ENCODE data around the gene PROP1.
"Not testable (repeated sequence)": the region's sequence is repeated elsewhere in the genome, so short reads cannot be mapped to it uniquely, and the experiment has no call there.

Gene PROP1

GRCh38 chr5:177982072-177982727 is 13.8 kb downstream of the PROP1 start:
- peak; percentile 54 for DNase-seq (ENCODE audit: low spot score)

- DNase-seq (ENCODE audit: low spot score), result peak; percentile 24
These were observed 14.6 kb downstream of the PROP1 start for GRCh38 chr5:177981296-177982071.

GRCh38 chr5:177980743-177981151 is 15.3 kb downstream of the PROP1 start:
- DNase-seq (ENCODE audit: low spot score), result peak; percentile 32

DNA sequence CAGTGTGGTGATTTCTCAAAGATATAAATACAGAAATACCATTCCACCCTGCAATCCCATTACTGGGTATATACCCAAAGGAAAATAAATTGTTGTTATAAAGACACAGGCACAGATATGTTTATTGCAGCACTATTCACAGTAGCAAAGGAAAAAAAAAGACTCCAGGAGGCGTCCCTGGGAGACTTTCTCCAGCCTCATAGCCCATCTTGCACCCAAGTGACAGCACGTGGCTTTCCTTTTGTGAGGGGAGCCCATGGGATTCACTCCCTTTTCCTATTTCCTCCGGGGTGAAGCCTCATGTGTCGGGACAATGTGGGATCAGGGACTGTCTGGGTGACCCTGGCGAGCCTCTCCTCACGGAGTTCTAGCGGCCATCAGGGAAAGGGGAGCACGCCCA is 18.4 kb downstream of the PROP1 start:
- not testable (repeated sequence) for DNase-seq (ENCODE audit: low spot score)

DNA sequence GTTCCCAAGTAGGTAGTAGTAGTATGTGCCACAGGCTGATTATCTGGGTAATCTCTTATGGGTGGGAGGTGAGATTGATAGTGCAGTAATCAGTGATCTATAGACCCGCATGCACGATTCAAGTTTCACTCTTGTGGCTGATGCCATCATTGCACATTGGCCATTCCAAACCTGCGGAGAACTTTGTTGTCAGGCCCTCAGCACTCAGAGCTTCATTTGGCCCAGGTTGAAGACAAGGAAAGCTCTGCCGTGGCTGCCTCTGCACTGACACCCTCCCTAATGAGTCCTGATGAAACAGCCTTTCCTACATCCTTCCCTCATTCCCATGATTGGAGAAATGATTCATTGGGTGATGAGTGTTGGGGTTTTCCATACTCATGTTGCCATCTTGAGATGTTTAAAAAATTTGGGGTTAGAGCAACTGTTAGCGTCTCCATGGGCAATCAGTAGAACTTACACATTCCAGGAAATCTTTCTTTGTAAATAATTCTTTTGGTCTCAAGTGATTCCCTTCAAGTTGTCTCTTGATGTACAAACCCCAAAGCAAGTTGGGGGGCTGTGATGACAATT is 22.9 kb downstream of the PROP1 start:
- DNase-seq (ENCODE audit: low spot score), result no peak

- DNase-seq (ENCODE audit: low spot score), result no peak
These were observed 23.4 kb downstream of the PROP1 start for GRCh38 chr5:177972613-177973012.

GRCh38 chr5:177972014-177972413 is 24.0 kb downstream of the PROP1 start:
- DNase-seq (ENCODE audit: low spot score), result not testable (repeated sequence)

GRCh38 chr5:177968661-177969211 is 27.3 kb downstream of the PROP1 start:
- DNase-seq (ENCODE audit: low spot score), result no peak

DNA sequence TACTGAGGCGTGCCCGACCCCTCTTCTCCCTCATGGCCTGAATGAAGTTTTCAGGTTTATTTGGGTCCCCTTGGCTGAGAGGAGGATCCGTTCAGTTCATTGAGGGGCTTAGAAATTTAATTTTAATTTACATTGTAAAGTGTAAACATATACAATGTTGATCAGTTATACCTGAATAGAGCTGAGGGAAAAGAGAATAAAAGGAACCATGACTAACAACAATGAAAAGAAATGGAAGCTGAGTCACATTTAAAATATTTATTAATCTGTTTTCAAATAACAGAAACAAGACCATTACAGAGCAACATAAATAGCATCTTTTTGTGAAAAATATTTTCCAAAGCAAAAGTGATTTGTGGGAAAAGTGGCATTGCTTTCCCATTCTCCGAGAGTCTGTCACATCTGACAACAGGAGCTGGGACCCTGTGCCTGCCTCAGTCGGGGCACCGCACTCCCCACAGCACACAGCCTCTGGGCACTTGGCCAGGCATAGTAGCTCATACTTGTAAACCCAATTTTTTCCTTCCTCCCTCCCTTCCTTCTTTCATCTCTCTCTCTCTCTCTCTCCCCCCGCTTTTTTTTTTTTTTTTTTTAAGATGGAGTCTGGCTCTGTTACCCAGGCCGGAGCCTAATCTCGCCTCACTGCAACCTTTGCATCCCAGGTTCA is 28.7 kb downstream of the PROP1 start:
- no peak for DNase-seq (ENCODE audit: low spot score)

DNA sequence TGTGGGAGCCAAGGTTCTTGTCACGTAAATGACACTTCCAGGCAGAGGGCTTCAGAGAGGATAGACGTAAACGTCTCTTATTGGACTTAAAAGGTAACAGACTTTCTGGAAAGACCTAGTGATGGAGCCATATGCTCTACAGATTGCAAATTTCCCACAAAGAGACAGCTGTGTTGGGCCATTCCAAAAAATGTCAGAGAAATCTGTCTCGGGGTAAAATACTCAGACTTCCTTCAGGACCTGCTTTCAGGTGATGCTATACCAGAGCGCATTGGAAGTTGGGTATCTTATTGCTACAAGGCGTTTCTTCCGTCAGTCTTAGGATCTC is 29.2 kb downstream of the PROP1 start:
- DNase-seq (ENCODE audit: low spot score), result no peak

GRCh38 chr5:177966009-177966838 is 29.8 kb downstream of the PROP1 start:
- no peak for DNase-seq (ENCODE audit: low spot score)

DNA sequence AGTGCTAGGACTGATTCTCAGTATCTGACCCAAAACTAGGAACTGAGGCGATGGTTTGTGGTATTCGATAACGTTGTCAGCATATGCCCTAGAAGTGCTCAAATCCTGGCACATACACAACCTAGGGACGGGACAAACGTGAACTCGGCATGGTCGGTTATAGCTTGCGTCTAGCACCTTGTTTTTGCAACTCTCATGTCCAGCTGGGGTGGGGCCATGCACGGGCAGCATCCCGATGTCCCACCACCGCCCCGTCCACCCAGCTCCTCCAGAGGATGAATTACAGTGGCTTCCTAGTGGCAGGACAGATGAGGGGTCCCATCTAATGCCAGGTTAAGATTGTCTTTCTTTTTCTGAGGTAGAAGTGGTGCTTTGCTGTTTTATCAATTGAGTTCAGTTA is 31.6 kb downstream of the PROP1 start:
- DNase-seq (ENCODE audit: low spot score), result no peak

GRCh38 chr5:177963966-177964365 is 32.1 kb downstream of the PROP1 start:
- DNase-seq (ENCODE audit: low spot score), result no peak

- no peak for DNase-seq (ENCODE audit: low spot score)
These were observed 36.7 kb downstream of the PROP1 start for GRCh38 chr5:177959315-177959714.

DNA sequence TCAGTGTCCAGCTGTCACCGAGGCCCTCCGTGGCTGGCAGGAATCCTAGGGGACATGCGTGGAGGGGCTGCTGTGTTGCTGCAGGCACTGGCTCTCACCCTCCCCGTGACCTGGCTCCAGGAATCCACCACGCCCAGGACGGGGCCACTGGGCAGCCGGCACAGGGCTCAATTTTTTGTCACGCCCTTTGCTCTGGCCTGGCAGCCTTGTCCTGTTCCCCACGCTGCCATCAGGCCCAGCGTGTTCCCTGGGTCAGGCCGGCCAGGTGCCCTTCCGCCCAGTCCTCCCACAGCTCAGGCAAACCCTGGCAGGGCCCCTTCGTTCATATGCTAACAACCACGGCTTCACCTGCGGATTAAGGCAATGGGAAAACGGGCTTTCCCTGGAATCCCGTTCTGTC is 37.3 kb downstream of the PROP1 start:
- no peak for DNase-seq (ENCODE audit: low spot score)

GRCh38 chr5:177957241-177957640 is 38.8 kb downstream of the PROP1 start:
- DNase-seq (ENCODE audit: low spot score), result no peak

- DNase-seq (ENCODE audit: low spot score), result not testable (repeated sequence)
These were observed 42.9 kb downstream of the PROP1 start for GRCh38 chr5:177953101-177953500.

DNA sequence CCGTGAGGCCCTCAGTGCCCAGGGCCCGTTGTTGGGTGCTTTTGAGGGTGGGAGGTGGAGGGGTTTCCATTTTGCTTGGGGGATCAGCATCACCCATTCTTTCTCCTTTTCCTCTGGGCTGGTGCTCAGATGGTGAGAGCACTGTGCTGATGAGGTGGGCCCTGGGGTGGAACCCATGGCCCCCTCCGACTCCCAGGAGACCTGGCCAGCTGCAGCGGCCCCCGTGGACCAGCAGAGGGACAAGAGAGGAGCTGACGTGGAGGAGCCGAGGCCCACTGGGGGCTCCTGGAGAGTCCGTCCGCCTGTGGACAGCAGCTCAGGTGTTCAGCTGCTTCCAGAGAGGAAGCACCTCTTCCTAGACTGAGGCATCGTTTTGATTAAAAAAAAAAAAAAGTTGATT is 46.4 kb downstream of the PROP1 start:
- DNase-seq (ENCODE audit: low spot score), result not testable (repeated sequence)

GRCh38 chr5:177949065-177949464 is 47.0 kb downstream of the PROP1 start:
- not testable (repeated sequence) for DNase-seq (ENCODE audit: low spot score)

DNA sequence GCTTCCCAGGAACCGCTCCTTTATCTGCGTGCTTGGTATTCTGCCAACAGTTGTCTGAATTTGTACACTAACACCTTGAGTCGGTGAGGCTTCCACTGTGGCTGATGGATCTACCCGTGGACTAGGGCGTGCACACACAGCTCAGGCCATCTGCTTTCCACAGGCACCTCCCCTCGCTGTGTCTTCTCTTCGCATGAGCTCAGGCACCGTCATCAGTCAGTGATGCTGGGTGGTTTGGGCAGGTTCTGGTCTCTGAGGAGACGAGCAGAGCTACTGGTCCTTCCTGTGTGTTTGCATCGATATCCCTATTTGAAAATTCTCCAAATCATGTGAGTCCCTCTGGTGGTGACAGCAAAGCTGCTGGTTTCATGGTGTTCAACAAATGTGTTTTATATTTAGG is 48.1 kb downstream of the PROP1 start:
- not testable (repeated sequence) for DNase-seq (ENCODE audit: low spot score)

DNA sequence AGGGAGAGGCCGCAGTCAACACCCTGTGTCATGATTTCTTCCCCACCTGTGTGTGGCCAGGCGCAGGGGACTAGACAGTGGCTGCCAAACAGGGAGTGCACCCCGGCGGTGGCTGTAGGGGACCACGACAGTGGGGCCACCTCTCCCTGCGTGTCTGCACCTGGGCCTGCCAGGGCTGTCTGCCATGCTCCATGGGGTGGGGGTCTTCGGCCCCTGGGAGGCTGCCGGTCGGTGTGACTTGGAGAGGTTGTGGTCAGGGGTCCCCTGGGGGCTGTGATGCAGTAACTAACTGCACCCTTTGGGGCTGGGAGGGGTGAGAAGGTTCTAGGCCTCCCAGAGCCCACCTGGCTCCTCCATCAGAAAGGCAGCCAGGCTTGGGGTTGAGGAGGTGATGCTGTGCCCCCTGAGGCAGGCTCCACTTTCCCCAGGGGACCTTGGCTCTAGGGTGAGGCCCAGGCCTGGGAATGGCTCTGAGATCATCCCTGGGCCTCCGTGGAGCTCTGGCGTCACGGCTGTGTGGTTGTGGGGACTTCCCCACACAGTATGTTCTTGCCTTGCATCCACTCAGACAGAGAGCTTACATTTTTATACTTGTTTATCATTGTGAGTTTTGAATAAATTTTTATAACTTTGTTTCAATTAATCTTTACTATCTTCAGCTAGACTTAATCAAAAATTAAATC is 50.3 kb downstream of the PROP1 start:
- not testable (repeated sequence) for DNase-seq (ENCODE audit: low spot score)
